HG03095 (cell line): ENCODE measurements around the gene UBC.

ENCODE experiments used
- ATAC-seq: cut with Tn5 transposase; IDR thresholded peaks from one replicate; pipeline ENCODE4 v1.9.1; 2021; ENCODE audit warnings: moderate library complexity; ENCODE audit not compliant: unreplicated experiment

The UBC gene

GRCh38 chr12:124866195-124866882 is 48.1 kb downstream of the UBC start:
- no peak for ATAC-seq

- no peak for ATAC-seq
These were observed 48.7 kb downstream of the UBC start for GRCh38 chr12:124865728-124866127.

- ATAC-seq = no peak
These were observed 50.1 kb downstream of the UBC start for GRCh38 chr12:124864326-124864752.

GRCh38 chr12:124863416-124864325 is 50.8 kb downstream of the UBC start, which contains the start of gene SCARB1:
TSS of gene SCARB1 (minus strand) at chr12:124863864. CDS start at chr12:124863720, 144 bp downstream.
- peak; percentile 66 for ATAC-seq

GRCh38 chr12:124862768-124863415 is 51.6 kb downstream of the UBC start:
- peak; percentile 25 for ATAC-seq

GRCh38 chr12:124861898-124862676 is 52.4 kb downstream of the UBC start:
- ATAC-seq = no peak
